ENCODE measurements around the gene ADA.
"Not testable (repeated sequence)": the region's sequence is repeated elsewhere in the genome, so short reads cannot be mapped to it uniquely, and the experiment has no call there.

The ADA gene

DNA sequence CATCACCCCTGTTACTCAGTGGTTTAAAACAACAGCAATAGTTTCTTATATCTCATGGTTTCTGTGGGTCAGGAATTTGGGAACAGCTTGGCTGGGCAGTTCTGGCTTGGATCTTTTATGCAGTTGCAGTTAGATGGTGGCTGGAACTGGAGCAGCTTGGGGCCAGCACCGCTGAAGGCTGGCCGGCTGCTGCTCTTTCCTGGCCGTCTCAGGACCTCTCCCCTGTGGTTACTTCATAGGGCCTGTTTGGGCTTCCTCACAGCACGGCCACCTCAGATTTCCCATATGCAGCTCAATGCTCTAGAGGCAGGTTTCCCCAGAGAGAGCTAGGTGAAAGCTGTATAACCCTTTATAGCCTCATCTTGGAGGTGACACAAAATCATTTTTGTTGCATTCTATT, 53.6 kb downstream of the ADA start:
- no peak for DNase-seq

DNA sequence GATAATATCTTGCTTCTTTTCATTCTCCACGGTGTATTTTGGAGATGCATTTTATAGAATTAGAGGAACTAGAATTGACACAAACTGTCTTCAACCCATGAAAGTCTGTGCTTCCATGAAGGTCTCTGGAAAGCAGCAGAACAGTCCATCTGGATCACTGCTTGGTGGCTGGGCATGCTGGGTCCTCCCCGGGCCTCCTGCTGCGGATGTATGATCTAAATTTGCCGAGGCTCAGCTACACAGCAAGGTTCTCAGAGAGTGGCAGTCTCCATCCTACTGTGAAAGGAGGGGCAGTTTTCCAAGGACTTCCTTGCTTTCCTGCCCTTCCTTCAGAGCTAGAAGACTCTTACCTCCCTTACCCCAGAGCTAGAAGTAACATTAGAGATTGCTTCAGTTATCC, 54.0 kb downstream of the ADA start:
- DNase-seq = no peak

DNA sequence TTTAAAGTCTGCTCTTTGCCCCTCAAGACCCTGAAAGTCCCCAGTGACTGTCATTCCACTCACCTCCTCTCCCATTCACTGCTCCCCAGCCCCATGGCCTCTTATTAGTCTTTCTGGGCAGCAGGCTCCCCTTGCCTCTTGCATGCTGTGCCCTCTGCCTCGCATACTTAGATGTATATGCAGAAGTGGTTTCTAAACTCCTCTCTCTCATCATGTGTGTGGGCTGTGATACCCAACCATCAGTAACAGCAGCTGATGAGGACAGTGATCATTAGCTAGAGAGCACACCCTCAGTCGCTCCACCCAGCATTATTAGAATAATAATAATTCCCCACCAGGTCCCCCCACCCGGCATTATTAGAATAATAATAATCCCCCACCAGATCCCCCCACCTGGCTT, 54.6 kb downstream of the ADA start:
- DNase-seq = no peak

DNA sequence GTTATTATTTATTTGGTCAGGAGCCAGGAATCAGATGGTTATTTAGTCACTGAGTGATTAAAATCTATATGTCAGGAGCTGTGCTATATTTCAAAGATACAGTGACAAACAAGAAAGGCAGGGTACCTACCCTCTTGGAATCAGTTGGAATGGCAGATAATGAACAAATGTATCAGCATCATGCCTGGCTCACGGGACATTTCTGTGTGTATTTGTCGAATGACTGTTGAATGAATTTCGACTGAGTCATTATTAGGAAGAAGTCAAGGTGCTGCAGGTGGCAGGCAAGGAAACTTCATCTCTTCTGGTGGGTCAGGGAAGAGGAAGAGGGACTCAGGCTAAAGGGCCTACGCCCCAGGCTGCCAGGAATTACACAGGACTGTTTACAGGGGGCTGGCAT, 55.5 kb downstream of the ADA start:
- DNase-seq = no peak

DNA sequence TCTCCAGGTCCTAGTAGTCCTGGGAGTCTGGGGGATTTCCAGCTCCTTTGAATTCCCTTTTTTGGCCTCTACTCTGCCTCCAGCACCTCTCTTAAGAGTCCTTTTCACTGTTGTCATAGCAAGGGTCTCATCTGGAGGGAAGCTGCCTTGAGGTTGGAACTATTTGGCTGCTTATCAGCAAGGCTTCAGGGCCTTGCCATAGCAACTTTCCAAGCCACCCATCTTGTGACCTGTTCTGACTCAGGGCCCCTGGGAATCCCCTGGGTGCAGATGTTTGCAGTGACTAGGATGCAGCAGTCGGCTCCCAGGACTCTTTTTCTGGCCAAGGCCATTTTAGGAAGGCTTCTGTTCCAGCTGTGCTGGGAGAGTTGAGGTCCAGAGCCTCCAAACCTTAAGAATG, 56.8 kb downstream of the ADA start:
- DNase-seq = no peak

DNA sequence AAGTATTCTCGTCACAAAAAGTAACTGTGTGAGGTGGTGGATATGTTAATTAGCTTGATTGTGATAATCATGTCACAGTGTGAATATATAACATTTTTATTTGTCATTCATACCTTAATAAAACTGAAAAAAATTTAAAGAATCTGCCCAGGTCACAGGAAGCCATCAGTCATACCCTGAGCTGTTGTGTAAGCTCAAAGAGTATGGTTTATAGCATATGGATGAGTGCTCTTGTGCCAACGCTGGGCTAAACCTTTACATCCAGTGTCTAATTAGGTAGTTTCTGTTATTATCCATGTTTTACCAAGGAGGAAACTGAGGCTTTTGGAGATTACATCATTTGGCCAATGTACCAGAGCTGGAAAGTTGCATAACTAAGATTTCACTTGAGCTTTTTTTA, 57.7 kb downstream of the ADA start:
- no peak for DNase-seq

DNA sequence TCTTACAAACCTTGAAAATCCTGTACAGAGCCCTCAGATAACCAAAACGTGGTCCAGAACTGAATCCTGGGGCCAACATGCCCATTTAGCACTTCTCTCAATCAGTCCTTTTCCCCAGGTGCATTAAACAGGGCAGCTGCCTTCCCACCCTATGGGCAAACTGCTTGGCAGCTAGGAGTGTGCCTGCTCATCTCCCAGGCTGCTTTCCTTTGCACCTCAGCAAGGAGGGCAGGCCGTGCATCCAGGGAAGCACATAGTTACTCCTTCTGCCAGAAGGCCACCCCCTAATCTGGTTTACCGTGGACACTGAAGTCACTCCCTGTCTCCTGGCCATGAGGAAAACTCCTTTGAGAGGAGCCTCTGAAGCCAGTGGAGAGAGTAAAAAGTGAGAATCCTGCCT, 59.1 kb downstream of the ADA start:
- no peak for DNase-seq

DNA sequence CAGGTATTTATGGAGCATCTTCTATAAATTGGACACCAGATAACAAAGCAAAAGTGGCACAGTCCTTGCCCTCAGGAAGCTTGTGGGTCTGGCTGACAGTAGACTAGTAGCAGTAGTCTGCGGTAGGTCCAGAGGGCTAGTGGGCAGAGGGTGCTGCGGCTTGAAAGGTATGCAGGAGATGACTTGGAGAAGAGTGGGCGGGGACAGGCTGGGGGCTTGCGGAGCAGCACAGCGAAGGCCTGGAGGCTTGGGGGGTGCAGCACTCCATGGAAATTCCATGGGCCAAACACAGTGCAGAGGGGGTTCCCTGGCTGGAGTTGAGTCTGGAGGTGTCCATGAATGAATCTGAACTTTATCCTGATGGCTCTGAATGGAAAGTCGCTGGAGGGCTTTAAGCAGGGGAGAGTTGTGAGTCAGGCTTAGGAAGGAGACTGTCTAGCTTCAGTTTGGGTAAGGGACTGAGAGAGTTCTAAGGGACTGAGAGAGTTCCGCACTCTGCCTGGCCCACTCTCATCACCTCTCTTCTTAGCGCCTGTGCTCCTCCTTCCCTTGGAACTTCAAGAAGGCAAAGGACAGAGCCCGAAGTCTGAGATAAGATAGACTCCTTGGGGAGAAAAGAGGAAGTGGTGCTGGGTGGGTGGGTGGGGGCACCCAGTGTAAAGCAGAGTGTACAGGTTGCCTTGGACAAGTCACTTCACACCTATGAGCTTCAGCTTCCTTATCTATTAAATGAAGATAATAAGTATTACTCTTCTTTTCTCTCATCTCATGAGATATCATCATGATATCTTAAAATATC, 60.3 kb downstream of the ADA start:
- no peak for DNase-seq

DNA sequence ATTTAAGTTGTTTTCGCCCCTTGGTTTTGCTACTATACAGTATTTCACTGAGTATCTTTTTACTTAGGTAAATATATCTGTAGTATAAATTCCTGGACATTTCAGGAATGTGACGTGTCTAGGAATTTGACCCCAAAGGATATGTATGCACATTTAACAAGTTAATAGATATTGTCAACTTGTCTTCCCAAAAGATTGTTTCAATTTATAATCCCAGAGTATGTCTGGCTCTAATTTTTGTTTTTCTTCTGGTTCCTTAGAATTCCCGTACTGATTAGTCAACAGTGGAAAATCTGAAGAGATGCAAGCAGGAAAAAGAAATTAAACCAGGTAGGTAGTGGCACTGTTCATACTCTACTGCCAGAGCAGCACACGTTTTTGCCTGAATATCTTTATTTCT, 62.0 kb downstream of the ADA start:
- DNase-seq = no peak

DNA sequence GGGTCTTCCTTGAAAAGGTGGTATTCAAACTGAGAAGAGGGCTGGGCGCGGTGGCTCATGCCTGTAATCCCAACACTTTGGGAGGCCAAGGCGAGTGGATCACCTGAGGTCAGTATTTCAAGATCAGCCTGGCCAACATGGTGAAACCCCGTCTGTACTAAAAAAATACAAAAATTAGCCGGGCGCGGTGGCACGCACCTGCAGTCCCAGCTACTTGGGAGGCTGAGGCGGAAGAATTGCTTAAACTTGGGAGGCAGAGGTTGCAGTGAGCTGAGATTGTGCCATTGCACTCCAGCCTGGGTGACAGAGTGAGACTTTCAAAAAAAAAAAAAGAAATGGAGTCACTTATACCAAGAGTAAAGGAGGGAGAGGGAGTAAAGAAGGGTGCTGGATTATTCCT, 63.2 kb downstream of the ADA start:
- DNase-seq = not testable (repeated sequence)

DNA sequence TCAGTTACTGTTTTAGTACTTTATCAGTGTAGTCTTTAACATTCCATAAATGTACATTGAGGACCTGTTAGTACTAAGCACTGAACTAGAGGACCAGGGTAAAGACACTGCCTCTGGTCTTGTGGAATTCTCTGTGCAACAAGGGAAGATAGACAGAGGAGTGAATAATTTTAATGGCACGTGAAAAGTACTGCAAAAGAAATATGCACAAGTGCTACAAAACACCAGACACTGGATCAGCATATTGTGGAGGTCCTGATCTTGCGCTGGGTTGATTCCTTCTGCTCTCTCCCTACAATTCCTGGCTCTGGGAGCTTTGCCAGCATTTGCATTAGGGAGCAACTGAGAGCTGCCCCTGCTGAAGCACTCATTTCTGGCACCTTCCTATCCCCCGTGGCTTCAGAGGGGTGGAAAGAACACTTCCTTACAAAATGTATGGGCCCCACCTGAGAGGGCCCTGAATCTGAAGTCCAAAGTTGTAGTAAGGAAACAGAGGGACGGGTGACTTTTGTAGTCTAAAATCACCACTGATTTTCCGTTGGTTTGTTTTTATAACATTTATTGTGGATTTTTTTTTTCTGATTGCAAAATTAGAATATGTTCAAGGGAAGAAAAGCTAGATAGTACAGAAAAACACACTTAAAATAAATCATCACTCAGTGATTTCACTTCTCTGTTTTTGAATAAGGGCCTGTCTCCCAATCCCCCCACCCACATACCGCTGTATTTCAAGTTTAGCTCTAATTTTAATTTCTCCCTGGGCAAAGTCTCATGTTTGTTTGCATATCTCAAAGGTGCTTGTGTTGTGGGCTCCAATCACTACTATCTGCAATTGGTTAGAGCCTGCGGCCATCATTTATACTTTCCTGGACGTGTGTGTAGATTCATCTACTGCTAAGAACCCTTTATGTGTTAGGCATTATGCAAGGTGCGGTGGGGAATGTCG, 64.2 kb downstream of the ADA start:
- no peak for DNase-seq

DNA sequence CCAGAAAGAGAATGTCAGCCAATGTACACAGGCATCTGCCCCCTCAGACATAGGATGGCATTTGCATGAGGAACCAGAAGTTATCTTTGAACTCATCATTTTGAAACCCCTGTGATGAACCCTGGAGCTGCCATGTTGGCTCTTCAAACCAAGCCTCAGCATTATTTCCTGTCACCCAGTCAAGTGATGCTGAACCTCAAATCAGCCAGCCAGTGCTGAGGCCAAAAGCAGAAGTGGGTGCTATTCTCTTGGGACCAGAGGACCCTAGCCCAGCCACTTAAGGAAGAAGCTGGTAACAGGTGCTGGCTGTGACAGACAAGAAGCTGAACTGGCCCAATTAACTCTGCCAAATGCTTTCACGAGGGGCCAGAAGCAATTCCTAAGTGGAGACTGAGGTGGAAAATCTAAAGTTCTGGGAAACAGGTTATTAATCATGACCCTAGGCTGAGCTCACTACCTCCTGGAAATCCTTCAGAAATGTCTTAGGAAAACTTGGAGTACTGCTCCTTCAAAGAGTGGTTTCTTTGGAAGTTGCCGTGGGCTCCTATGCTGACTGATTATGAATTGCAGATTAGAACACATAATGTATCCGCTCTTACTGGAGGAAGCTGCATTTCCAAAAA, 65.1 kb downstream of the ADA start:
- DNase-seq = no peak

DNA sequence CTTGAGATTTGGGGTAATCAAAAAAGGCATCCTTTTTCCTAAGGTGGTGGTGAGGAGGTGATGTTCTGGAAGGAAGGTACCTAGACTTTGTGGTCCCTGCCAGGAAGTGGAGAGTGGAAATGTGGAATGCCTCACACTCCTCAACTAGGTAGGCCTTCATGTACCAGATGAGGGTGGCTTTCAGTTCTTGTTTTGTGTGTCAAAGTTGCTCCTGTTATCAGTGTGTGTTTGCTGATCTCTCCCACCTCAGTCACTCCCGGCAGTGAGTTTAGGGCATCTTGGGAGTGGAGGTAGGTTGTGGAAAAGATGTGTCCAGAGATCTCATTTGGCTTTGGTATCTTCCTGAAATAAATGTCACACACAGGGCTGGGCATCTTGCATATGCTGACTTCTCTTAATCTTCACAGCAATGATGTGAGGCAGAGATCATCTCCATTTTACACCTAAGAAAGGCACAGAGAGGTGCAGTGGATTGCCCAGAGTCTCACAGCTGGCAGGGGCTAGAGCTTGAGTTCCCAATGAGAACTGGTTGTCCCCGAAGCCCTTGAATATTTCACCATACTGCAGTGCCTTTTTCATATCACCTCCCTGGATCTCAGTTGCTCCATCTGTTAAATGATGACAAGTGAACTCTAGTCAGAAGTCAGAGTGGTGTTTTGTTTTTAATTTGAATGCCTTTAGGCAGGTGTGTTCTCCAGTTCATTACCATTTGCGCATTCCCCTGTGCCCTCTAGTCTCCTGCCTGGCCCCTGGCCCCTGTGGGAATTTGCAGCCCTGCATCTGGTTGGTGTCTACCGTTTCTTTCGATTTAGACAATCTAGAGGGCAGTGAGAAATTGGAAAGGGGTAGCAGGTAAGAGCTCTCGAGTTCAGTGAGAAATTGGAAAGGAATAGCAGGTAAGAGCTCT, 66.2 kb downstream of the ADA start:
- DNase-seq = no peak

DNA sequence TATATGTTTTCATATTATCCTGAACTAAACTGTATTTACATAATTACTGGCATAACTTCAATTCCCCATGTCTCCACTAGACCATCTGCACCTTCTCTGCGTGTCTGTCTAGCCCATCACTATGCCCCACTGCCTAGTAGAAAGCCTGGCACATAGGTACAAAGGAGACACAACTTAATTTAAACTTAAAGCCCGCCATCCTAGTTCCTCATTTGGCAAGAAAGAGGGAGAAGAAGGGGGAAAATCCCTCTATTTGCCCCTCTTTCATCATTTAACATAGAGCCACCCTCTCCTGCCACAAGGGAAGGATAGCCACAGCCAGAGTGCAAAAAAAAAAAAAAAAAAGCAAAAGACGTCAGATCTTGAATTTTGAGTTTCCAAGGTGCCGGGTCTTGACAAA, 67.3 kb downstream of the ADA start:
- DNase-seq = no peak

DNA sequence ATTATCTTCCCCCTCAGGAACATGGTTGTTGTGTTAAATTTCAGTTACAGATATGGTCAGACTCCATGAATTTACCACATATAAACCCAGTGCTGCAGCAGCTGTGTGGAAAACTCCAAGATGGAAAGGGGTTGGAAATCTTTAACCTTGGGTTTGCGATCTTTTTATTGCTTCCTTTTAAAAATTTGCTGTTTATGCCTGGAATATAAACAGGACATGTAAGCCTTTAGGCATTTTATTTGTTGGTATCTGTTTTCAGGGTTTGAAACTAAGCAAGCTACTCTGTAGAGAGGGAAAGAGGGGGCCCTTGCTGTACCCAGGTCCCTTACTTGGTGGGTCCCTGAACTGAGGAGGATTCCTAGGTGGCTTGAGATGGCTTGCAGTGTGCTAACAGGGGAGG, 68.3 kb downstream of the ADA start:
- DNase-seq = no peak

DNA sequence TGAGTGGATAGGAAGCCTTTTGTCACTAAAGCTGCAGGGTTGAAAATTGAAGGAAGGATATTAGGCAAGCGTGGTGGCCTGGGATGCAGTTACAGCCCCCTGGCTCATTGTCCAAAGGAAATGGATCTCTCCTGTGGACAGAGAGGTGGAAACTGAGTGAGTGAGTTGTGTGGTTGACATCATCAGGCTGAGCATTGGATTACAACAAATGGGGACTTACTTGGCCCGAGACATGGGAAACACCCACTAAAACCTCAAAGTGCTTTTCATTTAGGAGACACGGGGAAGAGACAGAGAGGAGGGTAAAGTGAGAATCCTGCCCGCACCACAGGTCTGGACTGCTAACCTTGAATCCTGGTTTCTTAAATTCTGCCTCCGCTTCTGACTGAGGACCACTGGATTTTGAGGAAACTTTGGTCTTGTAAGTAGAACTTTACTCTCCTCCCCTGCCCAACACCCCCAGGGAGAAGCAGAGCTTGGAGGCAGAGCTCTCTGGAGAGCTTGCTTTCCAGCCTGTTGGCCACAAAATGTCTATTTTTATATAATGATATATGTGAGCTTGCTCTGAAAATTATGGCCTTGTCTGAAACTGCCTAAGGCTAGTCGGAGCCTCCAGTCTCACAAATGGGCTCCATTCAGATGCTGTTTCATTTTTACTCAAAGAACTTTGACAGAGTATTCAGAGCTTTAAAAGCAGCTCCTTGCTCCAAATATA, 69.0 kb downstream of the ADA start, which contains the start of gene PKIG:
Gene PKIG, plus strand, starts transcription at position 269 of the 715 bp plus-strand sequence. CDS start 31,978 bp downstream, outside the sequence.
- DNase-seq = no peak

DNA sequence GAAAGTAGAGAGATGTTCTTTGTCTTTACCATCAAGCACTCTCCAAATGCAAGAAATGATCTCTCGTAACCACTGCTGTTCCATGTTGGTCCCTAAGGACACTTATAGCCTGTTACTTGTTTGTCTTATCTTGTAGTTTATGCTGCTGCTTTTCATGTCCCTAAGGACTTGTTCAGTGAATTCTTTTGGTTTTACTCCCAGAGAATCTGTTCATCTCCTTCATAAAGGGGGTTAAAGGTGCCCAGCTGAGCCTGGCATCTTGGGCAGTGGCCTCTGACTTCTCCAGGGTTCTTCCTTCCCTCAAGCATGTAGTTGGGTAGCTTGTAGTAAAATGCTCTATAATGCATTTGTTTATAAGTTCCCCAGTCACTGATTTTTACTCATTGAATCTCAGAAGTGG, 70.0 kb downstream of the ADA start:
- DNase-seq = no peak

DNA sequence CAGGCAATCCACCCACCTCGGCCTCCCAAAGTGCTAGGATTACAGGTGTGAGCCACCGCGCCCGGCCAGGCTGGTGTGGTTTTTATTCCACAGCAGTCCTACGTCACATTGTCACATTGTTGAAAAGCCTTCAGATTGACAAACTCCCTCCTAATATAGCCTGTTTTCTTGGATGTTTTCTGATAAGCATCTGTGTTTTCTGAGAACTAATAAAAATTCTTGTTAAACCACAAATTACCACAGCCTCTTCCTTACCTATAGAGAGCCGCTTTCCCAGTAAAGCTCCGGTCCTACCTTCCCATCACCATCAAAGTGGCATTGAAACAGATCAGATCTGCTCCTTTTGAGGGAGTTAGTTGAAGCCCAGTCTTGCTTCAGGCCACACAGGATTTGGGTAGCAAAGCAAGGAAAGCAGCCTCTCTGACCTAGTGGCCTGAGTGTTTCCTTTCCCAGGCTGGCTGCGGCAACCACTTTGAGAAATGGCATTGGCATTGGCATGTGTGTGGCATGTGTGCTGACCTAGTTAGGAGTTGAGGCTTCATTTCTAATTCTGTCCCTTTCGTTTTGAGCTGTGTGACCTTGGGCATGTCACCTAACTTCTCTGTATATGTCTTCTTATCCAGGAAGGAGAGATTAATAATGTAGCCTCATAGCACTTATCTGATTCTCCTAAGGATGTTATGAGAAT, 70.8 kb downstream of the ADA start:
- no peak for DNase-seq

DNA sequence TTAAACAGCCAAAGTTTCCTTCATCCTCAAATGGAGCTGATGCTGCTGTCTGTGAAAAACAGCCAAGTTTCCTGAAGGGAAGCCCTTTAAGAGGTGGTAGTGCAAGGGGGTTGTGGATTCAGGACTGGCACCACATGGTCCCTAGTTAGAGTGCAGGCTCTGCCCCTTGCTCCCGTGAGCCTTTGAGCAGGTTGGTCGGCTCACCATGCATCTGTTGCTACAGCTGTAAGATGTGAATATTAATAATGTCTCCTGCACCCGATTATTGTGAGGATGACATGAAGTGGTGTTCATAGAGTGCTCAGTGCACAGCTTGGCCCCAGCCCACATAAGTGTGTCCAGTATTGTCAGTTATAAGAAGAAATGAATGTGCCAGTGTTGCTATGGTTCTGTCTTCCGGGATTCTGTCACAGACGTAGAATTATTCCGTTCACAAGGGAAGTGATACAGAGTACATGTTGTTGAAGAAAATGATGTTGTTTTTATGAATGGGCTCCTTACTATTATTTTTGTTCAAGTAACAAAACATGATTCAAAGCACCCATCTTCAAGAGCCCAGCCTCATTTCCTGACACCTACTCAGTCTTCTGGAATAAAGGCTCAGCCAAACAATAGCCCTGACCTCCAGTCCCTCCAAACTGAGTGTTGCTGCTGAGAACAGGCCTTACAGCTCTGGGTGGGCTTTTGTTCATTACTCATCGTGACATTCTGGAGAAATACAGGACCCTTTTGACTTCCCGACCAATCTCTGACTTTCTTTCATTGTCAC, 72.0 kb downstream of the ADA start:
- DNase-seq = no peak

DNA sequence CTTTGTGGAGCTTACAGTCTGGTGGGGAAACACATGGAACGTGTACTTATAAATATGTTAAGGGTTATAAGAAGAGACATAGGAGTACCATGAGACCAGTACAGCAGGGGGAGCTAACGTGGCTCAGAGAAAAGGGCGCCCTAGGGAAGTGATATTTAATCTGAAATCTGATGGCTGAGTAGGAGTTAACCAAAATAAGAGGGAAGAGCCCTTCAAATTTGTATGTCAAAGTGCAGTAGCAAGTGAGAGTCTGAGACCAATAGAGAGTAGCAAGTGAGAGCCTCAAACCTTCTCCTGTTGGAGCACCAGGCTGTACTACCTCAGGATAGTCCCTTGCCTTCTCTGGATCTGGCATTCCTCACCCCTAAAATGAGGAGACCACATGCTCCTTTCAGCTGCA, 75.2 kb downstream of the ADA start:
- no peak for DNase-seq

Data from activated effector memory CD4-positive, alpha-beta T cell treated with Interleukin-2 at 50 U/mL for 16 hours (primary cell).